Measurements from ENCODE around the gene MNS1.
"Not testable (repeated sequence)": the region's sequence is repeated elsewhere in the genome, so short reads cannot be mapped to it uniquely, and the experiment has no call there.

Gene MNS1

DNA sequence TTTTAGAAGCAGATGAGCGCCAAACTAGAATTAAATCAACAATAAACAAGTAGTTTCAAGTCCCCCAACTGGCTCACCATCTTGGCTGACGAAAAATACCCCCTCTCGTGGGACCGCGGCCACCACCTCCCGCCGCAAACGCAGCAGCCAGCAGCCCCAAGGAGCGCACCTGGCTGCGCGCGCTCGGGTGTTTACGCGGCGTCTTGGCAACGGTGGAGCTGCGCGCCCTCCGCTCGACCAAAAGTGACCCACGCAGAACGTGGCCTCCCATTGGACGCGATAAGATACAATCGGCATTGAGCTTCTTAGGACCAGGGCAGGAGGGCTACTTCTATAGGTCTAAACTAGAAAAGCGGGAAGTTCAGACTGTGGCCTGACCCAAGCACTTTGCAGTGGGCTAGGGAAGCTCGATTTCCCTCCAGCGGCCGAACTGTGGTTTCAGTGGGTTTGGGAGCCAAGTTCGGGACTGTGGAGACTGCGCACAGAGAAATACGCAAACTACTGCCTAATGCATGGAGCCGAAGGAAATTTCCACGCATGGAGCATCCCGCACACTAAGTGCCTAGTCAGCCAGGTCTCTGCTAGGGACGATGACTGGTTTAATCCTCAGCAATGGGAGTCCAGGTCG, at the start of gene MNS1:
MNS1 (minus strand) TSS at position 245 of the 628 bp plus-strand sequence; CDS start at position 80, 165 bp downstream.
- peak; percentile 98 for FAIRE-seq

DNA sequence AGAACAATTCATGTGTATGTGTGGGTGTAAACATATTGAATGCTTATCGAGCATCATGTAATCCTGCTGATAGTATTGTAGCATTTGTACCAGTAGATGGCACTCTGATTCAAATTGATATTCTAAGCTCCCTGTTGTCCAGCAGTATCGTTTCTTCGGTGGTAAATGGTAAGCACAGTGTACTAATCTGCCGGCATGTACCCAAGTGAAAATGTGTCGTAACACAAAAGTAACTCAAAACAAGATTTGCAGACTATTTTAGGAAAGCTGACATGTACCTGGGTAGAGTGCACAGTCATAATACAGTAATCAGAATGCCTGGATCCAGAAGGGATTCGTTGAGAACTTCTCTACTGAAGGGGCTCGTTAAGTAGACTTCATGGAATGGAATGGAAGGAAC, 31.7 kb upstream of the MNS1 start:
- peak; percentile 94 for FAIRE-seq

GRCh38 chr15:56495533-56495932, 30.6 kb upstream of the MNS1 start:
- FAIRE-seq: no peak

DNA sequence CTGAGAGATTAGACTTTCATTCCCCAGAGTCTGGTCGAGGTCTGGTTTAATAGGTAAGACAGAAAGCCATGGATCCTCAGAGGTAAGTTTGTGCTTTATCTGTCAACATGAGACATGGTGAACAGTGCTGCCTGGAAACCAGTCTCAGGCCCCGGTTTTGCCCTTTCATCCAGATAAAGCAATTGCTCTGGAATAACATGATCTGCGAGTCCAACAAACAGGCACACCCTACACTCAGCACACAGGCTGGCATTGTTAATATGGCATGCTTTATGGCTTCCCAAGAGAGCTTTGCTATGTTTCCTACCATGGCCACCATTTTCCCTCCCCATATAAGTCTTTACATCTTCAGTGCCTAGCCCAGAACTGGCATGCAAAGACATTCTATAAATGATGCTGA, 30.1 kb upstream of the MNS1 start:
- no peak for FAIRE-seq

- FAIRE-seq: no peak
These were observed 28.0 kb upstream of the MNS1 start for GRCh38 chr15:56492791-56493555.

DNA sequence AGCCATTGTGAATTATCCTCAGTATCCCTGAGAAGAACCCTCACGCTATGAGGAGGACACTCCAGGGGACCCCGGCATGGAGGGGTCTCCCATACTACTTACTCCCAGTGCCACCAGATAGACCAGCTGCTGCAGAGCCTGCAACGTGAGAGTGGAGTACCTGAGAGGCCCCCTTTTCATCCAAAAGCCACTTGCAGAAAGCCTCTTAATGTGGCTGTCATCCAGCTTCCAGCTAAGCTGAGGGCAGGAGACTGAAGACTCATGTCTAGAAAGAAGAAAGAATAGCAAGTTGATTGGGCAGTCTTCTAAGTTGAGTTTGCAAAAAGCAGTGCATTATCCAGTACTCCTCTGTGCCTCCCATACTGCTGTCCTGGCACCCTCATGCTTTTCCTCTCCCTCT, 27.3 kb upstream of the MNS1 start:
- FAIRE-seq: no peak

GRCh38 chr15:56491110-56491722, 26.3 kb upstream of the MNS1 start:
- peak; percentile 80 for FAIRE-seq

DNA sequence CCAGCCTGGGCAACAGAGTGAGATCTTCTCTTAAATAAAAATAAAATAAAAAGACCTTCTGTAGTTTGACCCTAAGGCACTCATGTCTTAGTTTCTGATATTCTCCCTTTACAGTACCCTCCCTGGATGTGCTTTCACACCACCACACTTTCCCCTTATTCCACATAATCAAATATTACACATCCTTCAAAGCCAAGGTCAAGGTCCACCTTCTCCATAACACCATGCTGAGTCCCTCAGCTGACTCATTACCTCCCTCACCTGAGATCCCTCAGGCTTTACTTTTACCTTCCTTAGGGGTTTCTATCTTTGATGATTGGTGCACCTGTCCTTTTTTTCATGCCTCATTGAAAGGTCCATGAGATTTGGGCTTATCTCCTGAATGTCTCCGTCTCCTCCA, 25.5 kb upstream of the MNS1 start:
- no peak for FAIRE-seq

DNA sequence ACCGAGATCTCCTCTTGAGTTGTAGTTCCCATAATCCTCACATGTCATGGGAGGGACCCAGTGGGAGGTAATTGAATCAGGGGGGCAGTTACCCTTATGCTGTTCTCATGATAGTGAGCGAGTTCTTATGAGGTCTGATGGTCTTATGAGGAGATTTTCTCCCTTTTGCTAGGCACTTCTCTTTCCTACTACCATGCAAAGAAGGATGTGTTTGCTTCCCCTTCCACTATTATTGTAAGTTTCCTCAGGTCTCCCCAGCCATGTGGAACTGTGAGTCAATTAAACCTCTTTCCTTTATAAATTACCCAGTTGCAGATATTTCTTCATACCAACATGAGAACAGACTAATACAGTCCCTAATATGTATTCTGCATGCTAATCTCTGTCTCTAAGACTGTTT, 21.3 kb upstream of the MNS1 start:
- not testable (repeated sequence) for FAIRE-seq

DNA sequence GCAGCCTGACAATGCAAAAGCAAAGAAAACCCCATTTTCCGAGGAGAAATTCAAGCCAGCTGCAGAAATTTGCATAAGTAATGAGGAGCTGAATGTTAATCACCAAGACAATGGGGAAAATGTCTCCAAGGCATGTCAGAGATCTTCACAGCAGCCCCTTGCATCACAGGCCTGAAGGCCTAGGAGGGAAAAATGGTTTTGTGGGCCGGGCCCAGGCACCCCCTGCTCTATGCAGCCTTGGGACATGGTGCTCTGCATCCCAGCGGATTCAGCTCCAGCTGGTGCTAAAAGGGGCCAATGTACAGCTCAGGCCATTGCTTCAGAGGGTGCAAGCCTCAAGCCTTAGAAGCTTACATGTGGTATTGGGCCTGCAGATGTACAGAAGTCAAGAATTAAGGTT, 20.5 kb upstream of the MNS1 start:
- FAIRE-seq: not testable (repeated sequence)

DNA sequence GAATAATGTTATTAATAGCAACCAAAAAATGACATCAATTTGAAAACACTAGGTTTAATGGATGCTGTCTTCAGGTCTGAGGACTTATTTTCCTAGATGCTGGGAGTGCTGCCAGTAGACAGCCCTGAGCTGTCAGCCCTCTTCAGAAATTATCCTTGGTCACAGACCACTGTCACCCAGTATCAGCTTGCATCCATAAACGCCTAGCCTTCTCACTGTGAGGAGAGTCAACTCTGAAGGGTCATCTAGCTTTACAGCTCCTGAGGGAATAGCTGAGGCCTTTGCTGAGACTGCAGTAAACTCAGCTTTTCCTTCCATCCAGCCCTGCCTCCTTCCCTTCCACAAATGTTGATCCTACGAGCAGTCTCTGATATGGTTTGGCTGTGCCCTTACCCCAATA, 19.4 kb upstream of the MNS1 start:
- FAIRE-seq: no peak

DNA sequence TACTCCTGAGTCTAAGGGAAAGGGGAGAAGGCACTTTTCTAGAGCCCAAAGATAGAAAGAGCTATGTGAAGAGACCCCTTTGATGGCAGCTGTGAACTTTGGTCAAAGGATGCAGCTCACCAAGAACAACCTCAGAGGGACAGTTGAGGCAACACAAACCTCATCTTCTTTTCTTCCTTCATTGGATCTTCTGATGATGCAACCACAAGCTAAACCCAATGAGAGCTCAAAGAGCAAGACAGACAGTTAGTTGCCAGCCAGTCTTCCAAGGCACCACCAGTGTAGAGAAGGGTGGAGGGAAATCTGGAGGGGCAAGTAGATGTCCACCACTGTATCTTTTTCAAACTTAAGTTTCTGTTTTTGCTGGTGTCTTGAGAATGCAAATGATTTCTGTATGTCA, 10.4 kb upstream of the MNS1 start:
- FAIRE-seq: no peak

GRCh38 chr15:56473017-56473416, 8.1 kb upstream of the MNS1 start:
- no peak for FAIRE-seq

- no peak for FAIRE-seq
These were observed 7.3 kb upstream of the MNS1 start for GRCh38 chr15:56472278-56472677.

- no peak for FAIRE-seq
These were observed 6.6 kb upstream of the MNS1 start for GRCh38 chr15:56471440-56472069.

- FAIRE-seq: no peak
These were observed 4.5 kb upstream of the MNS1 start for GRCh38 chr15:56469483-56469882.

- no peak for FAIRE-seq
These were observed 3.5 kb upstream of the MNS1 start for GRCh38 chr15:56468401-56468800.

DNA sequence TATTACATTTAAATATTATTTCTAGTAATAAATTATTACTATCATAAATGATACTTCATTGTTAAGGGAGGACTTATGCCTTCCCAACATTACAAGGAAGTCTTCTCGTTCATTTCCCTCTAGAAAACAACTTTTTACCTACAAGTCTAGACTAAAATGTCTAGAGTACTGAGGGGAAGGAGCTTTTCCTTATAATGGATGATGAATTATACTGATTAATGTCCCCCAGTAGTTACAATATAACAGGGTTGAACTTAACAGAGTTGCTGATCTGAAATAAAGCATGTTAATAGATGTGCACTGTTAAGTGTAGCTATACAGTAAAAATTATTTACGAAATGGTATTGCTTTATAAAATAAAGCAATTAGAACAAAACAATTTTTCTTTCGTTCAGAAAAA, 2.7 kb upstream of the MNS1 start:
- FAIRE-seq: no peak

GRCh38 chr15:56460947-56461346, 4.0 kb downstream of the MNS1 start:
- no peak for FAIRE-seq

DNA sequence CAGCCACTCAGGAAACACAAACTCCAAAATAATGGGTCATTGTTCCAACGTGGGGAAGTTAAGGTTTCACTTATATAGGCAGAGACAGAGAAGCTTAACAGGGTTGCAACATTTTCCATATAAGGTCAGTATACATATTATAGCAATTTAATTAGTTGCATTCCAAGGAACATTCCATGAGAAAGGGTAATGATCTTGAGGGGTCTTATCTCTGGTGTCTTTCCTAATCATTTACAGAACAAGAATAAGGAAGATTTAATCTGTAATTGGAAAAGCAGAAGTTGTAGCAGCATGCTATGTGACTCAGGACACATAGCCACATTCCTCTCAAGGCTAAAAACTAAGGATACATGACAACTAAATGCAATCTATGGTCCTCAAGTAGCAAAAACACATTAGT, 4.9 kb downstream of the MNS1 start:
- no peak for FAIRE-seq

GRCh38 chr15:56459096-56459495, 5.8 kb downstream of the MNS1 start:
- no peak for FAIRE-seq

- FAIRE-seq: no peak
These were observed 8.7 kb downstream of the MNS1 start for GRCh38 chr15:56456229-56456628.

- FAIRE-seq: no peak
These were observed 10.1 kb downstream of the MNS1 start for GRCh38 chr15:56454836-56455235.

DNA sequence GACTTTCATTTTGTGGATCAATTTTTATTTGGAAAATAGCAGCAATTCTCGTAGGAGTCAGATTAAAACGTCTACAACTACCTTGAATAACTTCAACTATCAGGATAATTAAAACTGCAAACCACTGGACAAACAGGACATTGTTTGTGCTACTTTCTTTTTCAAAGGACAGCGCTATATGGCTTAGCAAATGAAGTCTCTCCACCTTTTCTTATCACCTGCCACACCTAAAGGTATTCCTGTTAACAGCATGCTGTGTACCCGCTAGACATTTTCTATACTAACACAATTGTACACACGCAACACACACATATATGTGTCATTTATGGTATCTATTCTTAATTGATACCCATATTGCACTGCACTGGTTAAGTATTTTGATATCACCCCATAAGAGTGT, 19.2 kb downstream of the MNS1 start:
- no peak for FAIRE-seq

All from islet of Langerhans (tissue), 1 donor.